Esophagus muscularis mucosa (tissue), 4 donors: Measurements from ENCODE around the gene ENOX2. TPM values are rescaled to one million over a fixed set of nuclear protein-coding genes. Genes with fewer than 3 reads are reported as not detected.

Experiments used
- DNase-seq: peaks from one replicate; pipeline ENCODE4 v3.0.0-alpha.2; 2017; ENCODE audit errors: extremely low spot score
- H3K27ac ChIP-seq, 4 donors: fragments of 200-600 bp; sonication (generic); replicated peaks in 1 of 4; 1 replicate in 3 of 4; 2 replicates in 1 of 4; pipeline ENCODE4 v1.5.1; 2016 to 2019; ENCODE audit warnings: mild to moderate bottlenecking in 1 of 4
- H3K27me3 ChIP-seq, 4 donors: fragments of 200-600 bp; sonication (generic); one replicate each; pipeline versions ENCODE4 v1.5.1 to v1.6.0; 2016 to 2019
- H3K36me3 ChIP-seq, 4 donors: fragments of 200-600 bp; sonication (generic); one replicate each; pipeline ENCODE4 v1.5.1; 2016 to 2019
- H3K4me1 ChIP-seq, 4 donors: fragments of 200-600 bp; sonication (generic); one replicate each; pipeline ENCODE4 v1.5.1; 2016 to 2019
- H3K4me3 ChIP-seq, 4 donors: fragments of 200-600 bp; sonication (generic); 1 replicate in 2 of 4; 2 replicates in 2 of 4; pipeline ENCODE4 v1.5.1; 2016 to 2019; ENCODE audit warnings: mild to moderate bottlenecking in 4 of 4, moderate library complexity in 1 of 4
- H3K9me3 ChIP-seq, 4 donors: fragments of 200-600 bp; sonication (generic); 1 replicate in 3 of 4; 2 replicates in 1 of 4; pipeline ENCODE4 v1.5.1; 2016 to 2019
- CTCF ChIP-seq, 3 experiments: fragments of 200-600 bp in 2 of 3; fragments of 450-650 bp in 1 of 3; sonication (generic) in 2 of 3; IDR thresholded peaks; one replicate each; pipeline ENCODE4 v1.5.1; 2017 to 2019; ENCODE audit warnings: antibody characterized with exemption in 3 of 3, mild to moderate bottlenecking in 2 of 3, moderate library complexity in 1 of 3
- EP300 ChIP-seq: sonication (generic); formaldehyde crosslinking; IDR thresholded peaks from one replicate; pipeline ENCODE4 v1.6.1; 2017; ENCODE audit warnings: antibody characterized with exemption
- POLR2A ChIP-seq: fragments of 450-650 bp; IDR thresholded peaks from one replicate; pipeline ENCODE4 v1.6.1; 2017; ENCODE audit warnings: antibody characterized with exemption, moderate library complexity, mild to moderate bottlenecking, low read depth
- POLR2AphosphoS5 ChIP-seq, 2 donors: sonication (generic); formaldehyde crosslinking; IDR thresholded peaks; one replicate each; pipeline ENCODE4 v1.6.1; 2017; ENCODE audit warnings: antibody characterized with exemption in 2 of 2
- WGBS: methylation state at CpG from one replicate; pipeline ENCODE4 v1.1.5; 2018; 5-methylcytosine and 5-hydroxymethylcytosine counted together
- intact Hi-C: fragments of 100-400 bp; cut with DNase I; formaldehyde crosslinking; loops from one replicate; pipeline ENCODE4 v1.15.1; 2023
- total RNA-seq, 4 donors: library from RNA; depleted of rRNA; stranded (reverse); fragments of >200 nt; gene quantifications; one replicate each; pipeline versions ENCODE4 v1.1.0 to v1.2.1, GENCODE V29; 2016

Gene ENOX2
- total RNA-seq, 4 donors from 2014 or later = 12.4 to 17.1 (median 15.5) TPM

- no peak overlapping the region for H3K27ac ChIP-seq
- 78% methylated on average over 3 of the region's 3 CpGs for WGBS
- peaks cover 0 to 5% (median 0%) of the 10 kb centered on the region in 4 donors for H3K36me3 ChIP-seq
- TF ChIP-seq POLR2AphosphoS5 (IDR thresholded peaks at IDR 0.05) = no peak
- no peak for TF ChIP-seq CTCF (IDR thresholded peaks at IDR 0.05)
- TF ChIP-seq EP300 = no peak
- intact Hi-C loops = no loop called here
- H3K4me3 ChIP-seq = no peak overlapping the region
- H3K4me1 ChIP-seq = no peaks in the 10 kb centered on the region
- no peaks in the 10 kb centered on the region for H3K27me3 ChIP-seq
- no peaks in the 10 kb centered on the region for H3K9me3 ChIP-seq
- no peak for DNase-seq
These were observed 265.4 kb downstream of the ENOX2 start for GRCh38 chrX:130637591-130637990.

- no peak for DNase-seq
- H3K4me1 ChIP-seq = no peaks in the 10 kb centered on the region
- no peak overlapping the region for H3K27ac ChIP-seq
- 87% methylated on average over 3 of the region's 3 CpGs for WGBS
- no peaks in the 10 kb centered on the region for H3K27me3 ChIP-seq
- intact Hi-C loops = no loop called here
- H3K4me3 ChIP-seq = no peak overlapping the region
- TF ChIP-seq EP300 = no peak
- TF ChIP-seq POLR2A = no peak
- TF ChIP-seq POLR2AphosphoS5 (IDR thresholded peaks at IDR 0.05) = no peak
- TF ChIP-seq CTCF (IDR thresholded peaks at IDR 0.05) = no peak
- peaks cover 0 to 5% (median 0%) of the 10 kb centered on the region in 4 donors for H3K36me3 ChIP-seq
- H3K9me3 ChIP-seq = no peaks in the 10 kb centered on the region
These were observed 266.7 kb downstream of the ENOX2 start for GRCh38 chrX:130636277-130636676.

- Histone ChIP-seq H3K4me1 (peaks cover 0 to 4% (median 0%) of the 10 kb centered on the region in 4 donors), H3K27me3 (no peaks in the 10 kb centered on the region), H3K27ac (no peak overlapping the region), H3K36me3 (peaks cover 0 to 18% (median 3%) of the 10 kb centered on the region in 4 donors), H3K9me3 (no peaks in the 10 kb centered on the region), H3K4me3 (no peak overlapping the region)
- WGBS = 94% methylated on average over 3 of the region's 3 CpGs
- TF ChIP-seq POLR2AphosphoS5 (IDR thresholded peaks at IDR 0.05) (no peak), POLR2A (no peak), CTCF (IDR thresholded peaks at IDR 0.05) (no peak), EP300 (no peak)
- intact Hi-C loops = no loop called here
- DNase-seq = no peak
These were observed 272.0 kb downstream of the ENOX2 start for GRCh38 chrX:130631011-130631410.

- Histone ChIP-seq H3K27ac (no peak overlapping the region), H3K4me1 (peaks cover 0 to 4% (median 0%) of the 10 kb centered on the region in 4 donors), H3K9me3 (no peaks in the 10 kb centered on the region), H3K36me3 (peaks cover 0 to 13% (median 7%) of the 10 kb centered on the region in 4 donors), H3K4me3 (no peak overlapping the region), H3K27me3 (no peaks in the 10 kb centered on the region)
- DNase-seq = no peak
- 77% methylated on average over 2 of the region's 2 CpGs for WGBS
- TF ChIP-seq POLR2A (no peak), POLR2AphosphoS5 (IDR thresholded peaks at IDR 0.05) (no peak), EP300 (no peak), CTCF (IDR thresholded peaks at IDR 0.05) (no peak)
- intact Hi-C loops = no loop called here
These were observed 274.5 kb downstream of the ENOX2 start for GRCh38 chrX:130628516-130628915.

GRCh38 chrX:130626521-130626920 lies 276.5 kb downstream of the ENOX2 start:
- H3K9me3 ChIP-seq = no peaks in the 10 kb centered on the region
- TF ChIP-seq CTCF (IDR thresholded peaks at IDR 0.05) (no peak), POLR2AphosphoS5 (IDR thresholded peaks at IDR 0.05) (no peak), EP300 (no peak), POLR2A (no peak)
- no peak overlapping the region for H3K4me3 ChIP-seq
- no peaks in the 10 kb centered on the region for H3K27me3 ChIP-seq
- H3K27ac ChIP-seq = no peak overlapping the region
- peaks cover 0 to 4% (median 0%) of the 10 kb centered on the region in 4 donors for H3K4me1 ChIP-seq
- no peak for DNase-seq
- intact Hi-C loops = no loop called here
- H3K36me3 ChIP-seq = peaks cover 0 to 13% (median 7%) of the 10 kb centered on the region in 4 donors
